Mesenchymal stem cell (in vitro differentiated cells and primary cell): ENCODE results near the gene C2orf42.
"Not testable (repeated sequence)": the region's sequence is repeated elsewhere in the genome, so short reads cannot be mapped to it uniquely, and the experiment has no call there.

Source experiments
- DNase-seq: peaks from one replicate; pipeline ENCODE4 v3.0.0-alpha.2; 2013
- H2AFZ ChIP-seq: one replicate; pipeline ENCODE4 v1.6.1; 2013; ENCODE audit warnings: low read depth, mild to moderate bottlenecking, control low read depth, inconsistent platforms, low read length, moderate library complexity
- H2AK5ac ChIP-seq: 2 replicates; pipeline ENCODE4 v1.6.1; 2013; ENCODE audit warnings: low read length, moderate library complexity, mild to moderate bottlenecking, inconsistent platforms; ENCODE audit not compliant: severe bottlenecking
- H2BK120ac ChIP-seq: one replicate; pipeline ENCODE4 v1.6.1; 2013; ENCODE audit warnings: low read depth, mild to moderate bottlenecking, inconsistent platforms, low read length, moderate library complexity
- H2BK12ac ChIP-seq, 2 experiments: one replicate each; pipeline ENCODE4 v1.6.1; 2013; ENCODE audit warnings: inconsistent platforms in 2 of 2, low read length in 2 of 2, mild to moderate bottlenecking in 2 of 2, moderate library complexity in 2 of 2, control low read depth in 1 of 2
- H2BK15ac ChIP-seq: one replicate; pipeline ENCODE4 v1.6.1; 2013; ENCODE audit warnings: mild to moderate bottlenecking, low read depth, inconsistent platforms; ENCODE audit not compliant: poor library complexity, severe bottlenecking
- H2BK5ac ChIP-seq: 2 replicates; pipeline ENCODE4 v1.6.1; 2013; ENCODE audit warnings: low read depth, mild to moderate bottlenecking, low read length, control low read depth, inconsistent platforms; ENCODE audit not compliant: poor library complexity, severe bottlenecking
- H3K14ac ChIP-seq, 2 experiments: one replicate each; pipeline ENCODE4 v1.6.1; 2013; ENCODE audit warnings: inconsistent platforms in 2 of 2, low read length in 2 of 2, control low read depth in 1 of 2, mild to moderate bottlenecking in 1 of 2, moderate library complexity in 1 of 2
- H3K18ac ChIP-seq, 2 experiments: one replicate each; pipeline ENCODE4 v1.6.1; 2013; ENCODE audit warnings: inconsistent platforms in 2 of 2, low read length in 2 of 2, control low read depth in 1 of 2, low read depth in 1 of 2, mild to moderate bottlenecking in 1 of 2
- H3K23ac ChIP-seq, 2 experiments: one replicate each; pipeline ENCODE4 v1.6.1; 2013; ENCODE audit warnings: inconsistent platforms in 2 of 2, low read length in 2 of 2, mild to moderate bottlenecking in 2 of 2, moderate library complexity in 2 of 2, control low read depth in 1 of 2
- H3K27ac ChIP-seq: 2 replicates; pipeline ENCODE4 v1.5.1; 2013; ENCODE audit warnings: mild to moderate bottlenecking, moderate library complexity, low read length, control low read depth, inconsistent platforms; ENCODE audit not compliant: poor library complexity, severe bottlenecking
- H3K27me3 ChIP-seq, 2 experiments: 2 replicates each; pipeline versions ENCODE4 v1.6.1 to v1.7.0; 2013; ENCODE audit warnings: low read length in 2 of 2, mild to moderate bottlenecking in 2 of 2, moderate library complexity in 2 of 2, control low read depth in 1 of 2, inconsistent platforms in 1 of 2; ENCODE audit not compliant: control insufficient read depth in 1 of 2, insufficient read depth in 1 of 2
- H3K36me3 ChIP-seq, 2 experiments: 2 replicates each; pipeline versions ENCODE4 v1.6.1 to v1.7.0; 2013; ENCODE audit warnings: low read length in 2 of 2, control low read depth in 1 of 2, inconsistent platforms in 1 of 2, low read depth in 1 of 2, mild to moderate bottlenecking in 1 of 2; ENCODE audit not compliant: insufficient read depth in 2 of 2, control insufficient read depth in 1 of 2
- H3K4ac ChIP-seq, 2 experiments: one replicate each; pipeline ENCODE4 v1.6.1; 2013; ENCODE audit warnings: inconsistent platforms in 2 of 2, low read length in 2 of 2, mild to moderate bottlenecking in 2 of 2, moderate library complexity in 2 of 2, control low read depth in 1 of 2, low read depth in 1 of 2
- H3K4me1 ChIP-seq: 2 replicates; pipeline ENCODE4 v1.6.1; 2013; ENCODE audit warnings: low read depth, low read length, control low read depth; ENCODE audit not compliant: control insufficient read depth, insufficient read depth
- H3K4me2 ChIP-seq: 2 replicates; pipeline ENCODE4 v1.6.1; 2013; ENCODE audit warnings: low read length, mild to moderate bottlenecking, inconsistent platforms; ENCODE audit not compliant: poor library complexity, severe bottlenecking
- H3K4me3 ChIP-seq, 2 experiments: 2 replicates each; pipeline versions ENCODE4 v1.5.1 to v1.7.0; 2013; ENCODE audit warnings: low read length in 2 of 2, mild to moderate bottlenecking in 2 of 2, control low read depth in 1 of 2, low read depth in 1 of 2; ENCODE audit not compliant: insufficient read depth in 1 of 2
- H3K79me1 ChIP-seq: replicated peaks from 2 replicates; pipeline ENCODE4 v1.6.1; 2013; ENCODE audit warnings: mild to moderate bottlenecking, control low read depth, low read length, inconsistent platforms; ENCODE audit not compliant: poor library complexity, severe bottlenecking
- H3K9ac ChIP-seq: 2 replicates; pipeline ENCODE4 v1.7.0; 2013; ENCODE audit warnings: mild to moderate bottlenecking, low read length, moderate library complexity
- H3K9me3 ChIP-seq: 2 replicates; pipeline ENCODE4 v1.7.0; 2013; ENCODE audit warnings: mild to moderate bottlenecking, low read length; ENCODE audit not compliant: control insufficient read depth
- H4K8ac ChIP-seq: one replicate; pipeline ENCODE4 v1.6.1; 2013; ENCODE audit warnings: inconsistent platforms, mild to moderate bottlenecking, low read length, moderate library complexity
- H4K91ac ChIP-seq: one replicate; pipeline ENCODE4 v1.6.1; 2013; ENCODE audit warnings: mild to moderate bottlenecking, low read length, inconsistent platforms
- WGBS: methylation state at CpG from one replicate; pipeline ENCODE4 v1.1.7; 2013; ENCODE audit warnings: mixed read lengths; 5-methylcytosine and 5-hydroxymethylcytosine counted together

C2orf42 gene

GRCh38 chr2:70191244-70191735 is 471 bp upstream of the C2orf42 start:
- no peak for DNase-seq
- Histone ChIP-seq H3K4ac (peak overlapping the region in 1 of 2 experiments; percentile 55), H3K9me3 (no peaks in the 10 kb centered on the region), H3K14ac (no peak overlapping the region), H3K18ac (no peak overlapping the region), H4K8ac (peak overlapping the region; percentile 10), H3K4me2 (peak overlapping the region; percentile 30), H2BK5ac (no peak overlapping the region), H4K91ac (peak overlapping the region; percentile 11), H2BK120ac (no peak overlapping the region), H3K4me1 (peaks cover 1% of the 10 kb centered on the region), H3K27me3 (no peaks in the 10 kb centered on the region), H2BK15ac (no peak overlapping the region), H3K27ac (peak overlapping the region; percentile 62), H3K79me1 (no peaks in the 10 kb centered on the region), H2BK12ac (no peak overlapping the region), H3K9ac (peak overlapping the region; percentile 99), H2AK5ac (no peak overlapping the region), H3K36me3 (no peaks in the 10 kb centered on the region), H3K4me3 (peak overlapping the region in 1 of 2 experiments; percentile 100), H2AFZ (peak overlapping the region; percentile 94), H3K23ac (no peak overlapping the region)
- whole genome bisulfite sequencing: 81% methylated on average over 10 of the region's 13 CpGs

GRCh38 chr2:70188460-70188859 is 2.4 kb downstream of the C2orf42 start:
- no peak overlapping the region for H4K8ac ChIP-seq
- H3K27ac ChIP-seq: no peak overlapping the region
- no peak overlapping the region for H3K4ac ChIP-seq
- H2BK12ac ChIP-seq: no peak overlapping the region
- peaks cover 4% of the 10 kb centered on the region for H3K79me1 ChIP-seq
- H3K4me3 ChIP-seq: no peak overlapping the region
- H3K27me3 ChIP-seq: no peaks in the 10 kb centered on the region
- H2BK15ac ChIP-seq: no peak overlapping the region
- H3K14ac ChIP-seq: no peak overlapping the region
- no peak overlapping the region for H2BK5ac ChIP-seq
- H3K9me3 ChIP-seq: no peaks in the 10 kb centered on the region
- H3K4me1 ChIP-seq: peaks cover 1% of the 10 kb centered on the region
- H2AFZ ChIP-seq: no peak overlapping the region
- H2BK120ac ChIP-seq: no peak overlapping the region
- no peak overlapping the region for H4K91ac ChIP-seq
- peak; percentile 15 for DNase-seq
- WGBS: 79% methylated on average over 4 of the region's 5 CpGs
- no peak overlapping the region for H3K18ac ChIP-seq
- H3K9ac ChIP-seq: no peak overlapping the region
- no peak overlapping the region for H3K4me2 ChIP-seq
- no peak overlapping the region for H3K23ac ChIP-seq
- H3K36me3 ChIP-seq: no peaks in the 10 kb centered on the region
- no peak overlapping the region for H2AK5ac ChIP-seq

DNA sequence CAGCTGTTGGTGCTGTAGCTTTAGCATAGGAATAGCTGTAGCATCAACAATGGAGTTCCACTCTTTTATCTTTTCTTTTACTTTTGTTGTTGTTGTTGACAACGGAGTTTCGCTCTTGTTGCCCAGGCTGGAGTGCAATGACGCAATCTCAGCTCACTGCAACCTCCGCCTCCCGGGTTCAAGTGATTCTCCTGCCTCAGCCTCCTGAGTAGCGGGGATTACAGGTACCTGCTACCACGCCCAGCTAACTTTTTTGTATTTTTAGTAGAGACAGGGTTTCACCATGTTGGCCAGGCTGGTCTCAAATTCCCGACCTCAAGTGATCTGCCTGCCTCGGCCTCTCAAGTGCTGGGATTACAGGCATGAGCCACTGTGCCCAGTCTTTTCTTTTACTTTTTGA is 3.6 kb downstream of the C2orf42 start:
- not testable (repeated sequence) for H3K9ac ChIP-seq, H3K4me3 ChIP-seq, H2BK12ac ChIP-seq, H3K18ac ChIP-seq, H4K8ac ChIP-seq, H2BK120ac ChIP-seq, H3K9me3 ChIP-seq, H3K23ac ChIP-seq, H4K91ac ChIP-seq, H3K4ac ChIP-seq, H3K4me1 ChIP-seq, H3K27ac ChIP-seq, H2AK5ac ChIP-seq, H3K27me3 ChIP-seq, H2AFZ ChIP-seq, DNase-seq, H3K36me3 ChIP-seq, H2BK15ac ChIP-seq, H3K4me2 ChIP-seq, H2BK5ac ChIP-seq, H3K14ac ChIP-seq, H3K79me1 ChIP-seq
- over 99% methylated on average over 9 of the region's 9 CpGs for WGBS

- peaks cover 8 to 35% of the 10 kb centered on the region in 2 experiments for H3K36me3 ChIP-seq
- H2AFZ ChIP-seq: no peak overlapping the region
- H3K23ac ChIP-seq: no peak overlapping the region
- H3K18ac ChIP-seq: no peak overlapping the region
- no peak overlapping the region for H3K14ac ChIP-seq
- WGBS: no CpG with 5 or more reads among the region's 4 CpGs
- H2BK5ac ChIP-seq: no peak overlapping the region
- H3K4ac ChIP-seq: no peak overlapping the region
- H3K79me1 ChIP-seq: peaks cover 7% of the 10 kb centered on the region
- no peak overlapping the region for H2BK120ac ChIP-seq
- no peak overlapping the region for H2BK15ac ChIP-seq
- no peak overlapping the region for H3K4me2 ChIP-seq
- H4K8ac ChIP-seq: no peak overlapping the region
- no peak overlapping the region for H3K4me3 ChIP-seq
- H3K9ac ChIP-seq: no peak overlapping the region
- H3K4me1 ChIP-seq: peaks cover 6% of the 10 kb centered on the region
- H2BK12ac ChIP-seq: no peak overlapping the region
- H3K27me3 ChIP-seq: no peaks in the 10 kb centered on the region
- no peaks in the 10 kb centered on the region for H3K9me3 ChIP-seq
- no peak for DNase-seq
- no peak overlapping the region for H2AK5ac ChIP-seq
- H3K27ac ChIP-seq: no peak overlapping the region
- H4K91ac ChIP-seq: no peak overlapping the region
Measured at GRCh38 chr2:70182689-70183088, 8.1 kb downstream of the C2orf42 start.
